GM13977 (cell line): ENCODE results near the gene CCSER1.

Source experiments
- DNase-seq: peaks from one replicate; pipeline ENCODE4 v3.0.0; 2012; ENCODE audit warnings: low spot score
- CTCF ChIP-seq: IDR thresholded peaks from 2 replicates; pipeline ENCODE4 v1.5.1; 2012; ENCODE audit warnings: mild to moderate bottlenecking, control low read depth; ENCODE audit not compliant: insufficient read depth; ENCODE audit errors: extremely low read depth, missing control alignments
- in situ Hi-C: fragments of 300-500 bp; cut with MboI; formaldehyde crosslinking; loops from one replicate; pipeline ENCODE4 v1.12.0; 2022; ENCODE audit warnings: low sequenced_read_pairs, low pct_unique_long_range_greater_than_20kb, mixed read lengths, inconsistent platforms; ENCODE audit not compliant: unreplicated experiment

CCSER1 gene

DNA sequence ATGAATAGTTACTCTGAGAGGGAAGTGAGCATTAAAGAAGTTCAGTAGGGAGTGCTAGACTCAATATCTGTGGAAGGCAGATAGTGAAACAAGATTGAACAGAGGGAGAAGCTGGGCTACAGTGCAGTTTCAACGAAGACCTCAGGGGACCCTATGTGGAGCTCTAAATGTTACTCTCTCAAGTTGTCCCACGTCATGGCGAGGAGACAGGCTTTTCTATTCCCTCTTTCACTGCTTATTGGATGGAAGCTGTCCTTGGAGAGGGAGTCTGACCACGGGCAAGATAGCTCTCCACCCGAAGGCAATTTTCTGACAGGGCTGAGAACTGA lies 42.3 kb upstream of the CCSER1 start:
- TF ChIP-seq CTCF = no peak
- no peak for DNase-seq
- in situ Hi-C loops = no loop called here

- no peak for DNase-seq
- TF ChIP-seq CTCF = no peak
- in situ Hi-C loops = no loop called here
Measured at GRCh38 chr4:90093526-90093925, 33.7 kb upstream of the CCSER1 start.

GRCh38 chr4:90095000-90095399 lies 32.2 kb upstream of the CCSER1 start:
- no peak for DNase-seq
- in situ Hi-C loops = no loop called here
- no peak for TF ChIP-seq CTCF

DNA sequence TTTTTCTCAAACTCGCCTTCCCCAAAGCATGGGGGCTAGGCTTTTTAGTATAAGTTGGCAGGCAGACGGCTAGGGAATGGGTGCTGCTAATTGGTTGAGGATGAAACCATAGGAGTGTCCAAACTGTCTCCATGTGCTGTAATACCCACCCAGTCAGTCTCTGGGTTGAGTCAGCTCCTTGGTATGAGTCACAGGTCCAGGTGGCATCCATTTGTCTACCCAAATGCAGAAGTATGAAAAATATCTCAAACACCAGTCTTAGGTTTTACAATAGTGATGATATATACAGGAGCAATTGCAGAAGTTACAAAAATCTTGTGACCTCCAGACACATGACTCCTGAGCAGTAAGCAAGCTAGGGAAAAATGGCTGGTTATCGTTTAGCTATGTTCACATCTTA lies 27.4 kb upstream of the CCSER1 start:
- in situ Hi-C loops = no loop called here
- DNase-seq = no peak
- no peak for TF ChIP-seq CTCF

- TF ChIP-seq CTCF = no peak
- no peak for DNase-seq
- in situ Hi-C loops = no loop called here
Measured at GRCh38 chr4:90103991-90104390, 23.2 kb upstream of the CCSER1 start.

GRCh38 chr4:90105274-90105673 lies 21.9 kb upstream of the CCSER1 start:
- TF ChIP-seq CTCF = no peak
- in situ Hi-C loops = no loop called here
- no peak for DNase-seq

DNA sequence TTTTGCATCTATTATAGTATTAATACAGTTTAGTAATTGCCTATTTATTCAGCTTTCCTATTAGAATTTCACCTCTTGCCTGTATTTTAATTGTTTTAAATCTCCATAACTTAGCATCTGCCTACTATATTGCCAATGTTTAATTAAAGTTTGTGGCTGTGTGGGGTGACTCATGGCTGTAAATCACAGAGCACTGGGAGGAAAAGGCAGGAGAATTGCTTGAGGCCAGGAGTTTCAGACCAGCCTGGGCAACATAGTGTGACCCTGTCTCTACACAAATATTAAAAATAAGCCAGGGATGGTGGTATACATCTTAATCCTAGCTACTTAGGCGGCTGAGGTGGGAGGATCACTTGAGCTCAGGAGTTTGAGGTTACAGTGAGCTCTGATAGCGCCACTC lies 14.5 kb upstream of the CCSER1 start:
- in situ Hi-C loops = no loop called here
- no peak for TF ChIP-seq CTCF
- no peak for DNase-seq
